Omental fat pad (tissue), 4 donors: ENCODE data around the gene TLE1. TPM values are rescaled to one million over a fixed set of nuclear protein-coding genes. Genes with fewer than 3 reads are reported as not detected.

Source experiments
- ATAC-seq: fragments of 150-250 bp; one replicate; pipeline ENCODE4 v1.9.1; 2016; ENCODE audit warnings: mild to moderate bottlenecking, moderate library complexity; ENCODE audit not compliant: low FRiP score
- DNase-seq: peaks from one replicate; pipeline ENCODE4 v3.0.0-alpha.2; 2019; ENCODE audit warnings: low spot score
- CTCF ChIP-seq, 3 donors: fragments of 450-650 bp; IDR thresholded peaks; one replicate each; pipeline ENCODE4 v1.5.1; 2016 to 2017; ENCODE audit warnings: antibody characterized with exemption in 3 of 3, mild to moderate bottlenecking in 3 of 3, moderate library complexity in 2 of 3
- total RNA-seq, 4 donors: library from RNA; depleted of rRNA; stranded (reverse); fragments of >200 nt; gene quantifications; one replicate each; pipeline ENCODE4 v1.1.0, GENCODE V29; 2016

The TLE1 gene
- total RNA-seq, 4 donors from 2014 or later, result 75.3 to 136 (median 80.1) TPM

GRCh38 chr9:81548911-81549310, 140.4 kb downstream of the TLE1 start:
- TF ChIP-seq CTCF (IDR thresholded peaks at IDR 0.05), result no peak
- ATAC-seq (peak; percentile 15), DNase-seq (no peak)

GRCh38 chr9:81546489-81546888, 142.9 kb downstream of the TLE1 start:
- ATAC-seq, result no peak
- no peak for TF ChIP-seq CTCF (IDR thresholded peaks at IDR 0.05)
- no peak for DNase-seq

- ATAC-seq (no peak), DNase-seq (no peak)
- TF ChIP-seq CTCF (IDR thresholded peaks at IDR 0.05), result no peak
Observed at GRCh38 chr9:81543695-81544094, 145.7 kb downstream of the TLE1 start.

- no peak for TF ChIP-seq CTCF (IDR thresholded peaks at IDR 0.05)
- no peak for DNase-seq
- no peak for ATAC-seq
Observed at GRCh38 chr9:81542118-81542889, 147.0 kb downstream of the TLE1 start.

GRCh38 chr9:81540142-81540710, 149.1 kb downstream of the TLE1 start:
- no peak for TF ChIP-seq CTCF (IDR thresholded peaks at IDR 0.05)
- ATAC-seq, result no peak

GRCh38 chr9:81539317-81539716, 150.0 kb downstream of the TLE1 start:
- DNase-seq, result no peak
- ATAC-seq, result no peak
- TF ChIP-seq CTCF (IDR thresholded peaks at IDR 0.05), result no peak

More at GRCh38 chr9:81540142-81540710, 149.1 kb downstream of the TLE1 start:
- DNase-seq, result no peak

GRCh38 chr9:81538890-81539289, 150.5 kb downstream of the TLE1 start:
- ATAC-seq, result no peak
- TF ChIP-seq CTCF (IDR thresholded peaks at IDR 0.05), result no peak

More at GRCh38 chr9:81538890-81539289, 150.5 kb downstream of the TLE1 start:
- DNase-seq, result no peak
